ENCODE measurements around the gene SCN5A.
A peak's percentile ranks its signal among the peaks of the same experiment; 100 is the strongest.

Gene SCN5A

GRCh38 chr3:38533285-38533976 lies 116.1 kb downstream of the SCN5A start:
- no peak for DNase-seq

- no peak for DNase-seq
These were observed 117.0 kb downstream of the SCN5A start for GRCh38 chr3:38532529-38532928.

- no peak for DNase-seq
These were observed 121.0 kb downstream of the SCN5A start for GRCh38 chr3:38528457-38528856.

DNA sequence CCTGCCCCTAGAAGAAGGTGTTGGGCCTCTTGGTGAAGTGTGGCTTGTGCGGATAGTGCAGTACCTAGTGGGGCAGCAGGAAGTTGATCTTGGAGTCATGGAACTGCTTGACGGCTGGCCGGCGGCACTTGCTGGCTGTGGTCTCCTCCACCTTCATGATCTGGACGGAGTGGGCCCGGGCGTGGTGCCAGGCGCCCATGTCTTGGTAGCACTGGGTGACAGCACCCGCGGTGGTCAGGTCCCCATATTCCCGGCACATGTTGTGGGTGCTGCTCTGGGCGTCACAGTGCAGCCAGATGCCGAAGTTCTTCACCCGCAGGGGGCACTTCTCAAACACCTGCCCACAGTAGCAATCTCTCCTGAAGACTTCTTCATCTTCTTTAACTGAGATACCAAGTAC lies 122.7 kb downstream of the SCN5A start:
- DNase-seq: no peak

GRCh38 chr3:38524141-38524739 lies 125.2 kb downstream of the SCN5A start:
- DNase-seq: no peak

DNA sequence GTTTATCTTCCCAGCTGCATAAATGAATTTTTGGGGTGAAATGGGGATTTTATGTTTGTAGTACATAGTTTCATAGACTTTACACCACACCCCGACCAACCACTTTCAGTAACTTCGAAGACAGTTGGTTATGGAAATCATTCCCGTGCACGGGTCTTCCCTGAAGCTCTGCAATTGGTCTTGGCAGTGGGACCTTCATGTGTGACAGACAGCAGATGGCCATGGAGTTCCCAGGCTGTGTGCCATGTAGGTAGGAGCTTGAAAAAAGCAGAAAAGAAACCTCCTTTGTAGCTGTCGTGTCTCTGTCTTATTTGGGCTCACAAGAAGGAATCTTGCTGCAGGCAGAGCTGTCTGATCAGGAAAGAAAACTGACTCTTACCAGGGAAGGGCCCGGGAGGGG lies 127.5 kb downstream of the SCN5A start:
- peak; percentile 6 for DNase-seq

- peak; percentile 47 for DNase-seq
These were observed 128.0 kb downstream of the SCN5A start for GRCh38 chr3:38521391-38521987.

- no peak for DNase-seq
These were observed 129.8 kb downstream of the SCN5A start for GRCh38 chr3:38519651-38520050.

- DNase-seq: no peak
These were observed 130.5 kb downstream of the SCN5A start for GRCh38 chr3:38519000-38519399.

GRCh38 chr3:38516669-38517068 lies 132.8 kb downstream of the SCN5A start:
- DNase-seq: no peak

DNA sequence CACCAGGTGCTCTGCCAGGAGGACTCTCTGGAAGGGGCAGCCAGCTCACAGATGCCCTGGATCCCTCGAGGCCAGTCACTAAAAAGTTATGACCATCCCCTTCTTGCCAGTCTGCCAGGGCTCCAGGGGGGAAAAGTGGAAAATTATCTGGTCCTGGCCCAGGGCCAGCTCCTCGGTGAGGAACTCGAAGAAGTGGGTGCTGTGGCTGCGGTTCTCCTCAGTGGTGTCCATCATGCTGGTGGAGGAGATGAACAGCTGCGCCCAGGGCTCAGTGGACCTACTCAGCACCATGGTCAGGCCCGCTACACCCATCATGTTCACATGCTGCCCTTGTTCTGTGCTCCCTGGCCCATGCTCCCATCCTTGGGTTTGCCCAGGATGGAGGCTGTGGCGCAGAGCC lies 134.1 kb downstream of the SCN5A start:
- no peak for DNase-seq

DNA sequence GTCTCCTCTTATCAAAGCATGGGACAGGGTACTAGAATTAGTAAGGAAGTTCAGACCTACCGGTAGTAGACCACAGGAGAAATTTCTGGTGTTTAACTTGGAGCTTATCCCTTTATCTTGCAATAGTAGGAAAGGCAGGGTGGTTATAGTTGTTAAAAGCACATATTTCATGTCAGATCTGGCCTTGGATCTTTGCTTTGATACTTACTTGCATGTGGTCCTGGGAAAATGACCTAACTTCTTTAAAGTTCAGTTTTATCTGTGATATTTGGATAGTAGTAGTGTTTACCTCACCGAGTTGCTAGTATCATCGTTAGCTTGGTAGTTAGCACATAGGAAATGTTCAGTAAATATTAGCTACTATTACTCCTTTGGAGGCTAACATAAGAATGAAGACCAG lies 137.9 kb downstream of the SCN5A start:
- no peak for DNase-seq

DNA sequence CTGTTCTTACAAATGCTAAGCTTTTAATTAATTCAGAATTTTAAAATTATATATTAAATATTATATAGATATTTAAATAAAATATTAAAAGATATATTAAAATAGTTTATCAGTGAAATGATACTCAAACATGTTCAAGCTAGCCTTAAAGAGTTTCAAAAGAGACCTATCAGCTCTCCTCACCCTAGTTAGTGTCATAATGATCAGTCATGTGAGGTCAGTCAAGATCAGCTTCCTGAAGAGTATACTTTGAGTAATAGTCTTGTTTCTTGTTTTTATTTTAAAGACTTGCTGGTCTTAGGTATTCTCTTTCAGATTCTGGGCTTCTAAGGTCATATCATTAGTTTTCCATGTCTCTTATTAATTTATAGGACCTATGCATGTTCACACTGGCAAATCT lies 138.9 kb downstream of the SCN5A start:
- no peak for DNase-seq

- DNase-seq: no peak
These were observed 139.8 kb downstream of the SCN5A start for GRCh38 chr3:38509732-38510131.

DNA sequence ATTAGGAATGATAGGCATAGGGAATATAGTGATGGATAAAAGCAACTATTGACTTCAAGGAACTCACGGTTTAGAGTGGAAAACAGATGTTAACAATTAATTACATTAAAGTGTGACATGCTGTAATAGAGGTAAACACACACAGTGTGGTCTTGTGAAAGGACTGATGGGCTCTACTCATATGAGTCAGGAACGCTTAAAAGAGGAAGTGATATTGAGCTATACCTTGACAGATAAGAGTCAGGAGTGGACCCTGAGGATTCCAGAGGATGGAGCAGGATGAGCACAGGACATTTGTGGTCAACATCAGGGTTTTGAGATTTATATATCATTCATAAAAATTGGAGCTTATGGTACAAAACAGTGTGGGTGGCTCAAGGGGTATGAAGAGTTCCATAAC lies 142.4 kb downstream of the SCN5A start:
- no peak for DNase-seq

GRCh38 chr3:38500688-38501417 lies 148.6 kb downstream of the SCN5A start:
- DNase-seq: no peak
